ENCODE data around the gene TRIM45.

TRIM45 gene

DNA sequence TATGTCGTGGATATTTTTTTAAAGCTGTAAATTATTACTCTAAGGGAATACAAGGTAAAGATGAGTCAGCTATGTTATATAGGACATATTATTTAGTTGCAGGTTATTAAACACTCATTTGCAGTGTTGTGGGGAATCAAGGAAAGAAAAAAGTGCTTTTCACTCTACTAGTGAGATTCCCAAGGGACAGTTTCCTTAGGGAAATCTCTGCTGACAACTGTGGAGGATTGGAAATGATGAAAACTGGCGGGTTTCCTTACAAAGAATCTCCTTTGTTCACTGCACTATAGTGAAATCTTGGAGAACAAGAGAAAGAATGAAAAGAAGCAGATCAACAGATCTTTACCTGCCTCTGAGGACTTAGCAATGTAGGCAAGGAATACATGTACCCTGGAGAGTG, 24.5 kb upstream of the TRIM45 start:
- H3K4me2 ChIP-seq, result no peak overlapping the region
- no peaks in the 10 kb centered on the region for H3K79me2 ChIP-seq (ENCODE audit: insufficient read depth, low read depth)
- no peaks in the 10 kb centered on the region for H3K36me3 ChIP-seq (ENCODE audit: insufficient read depth)
- no peaks in the 10 kb centered on the region for H3K27me3 ChIP-seq (ENCODE audit: insufficient read depth, low read depth)
- no peak overlapping the region for H3K4me3 ChIP-seq (IDR thresholded peaks at IDR 0.05; ENCODE audit: insufficient read depth, low read depth, low read length)
- H3K27ac ChIP-seq, result no peak overlapping the region
- TF ChIP-seq, protein P1, sequence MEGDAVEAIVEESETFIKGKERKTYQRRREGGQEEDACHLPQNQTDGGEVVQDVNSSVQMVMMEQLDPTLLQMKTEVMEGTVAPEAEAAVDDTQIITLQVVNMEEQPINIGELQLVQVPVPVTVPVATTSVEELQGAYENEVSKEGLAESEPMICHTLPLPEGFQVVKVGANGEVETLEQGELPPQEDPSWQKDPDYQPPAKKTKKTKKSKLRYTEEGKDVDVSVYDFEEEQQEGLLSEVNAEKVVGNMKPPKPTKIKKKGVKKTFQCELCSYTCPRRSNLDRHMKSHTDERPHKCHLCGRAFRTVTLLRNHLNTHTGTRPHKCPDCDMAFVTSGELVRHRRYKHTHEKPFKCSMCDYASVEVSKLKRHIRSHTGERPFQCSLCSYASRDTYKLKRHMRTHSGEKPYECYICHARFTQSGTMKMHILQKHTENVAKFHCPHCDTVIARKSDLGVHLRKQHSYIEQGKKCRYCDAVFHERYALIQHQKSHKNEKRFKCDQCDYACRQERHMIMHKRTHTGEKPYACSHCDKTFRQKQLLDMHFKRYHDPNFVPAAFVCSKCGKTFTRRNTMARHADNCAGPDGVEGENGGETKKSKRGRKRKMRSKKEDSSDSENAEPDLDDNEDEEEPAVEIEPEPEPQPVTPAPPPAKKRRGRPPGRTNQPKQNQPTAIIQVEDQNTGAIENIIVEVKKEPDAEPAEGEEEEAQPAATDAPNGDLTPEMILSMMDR (conservative IDR thresholded peaks at IDR 0.05; ENCODE audit: low read depth, low read length), result no peak
- no peak overlapping the region for H2AFZ ChIP-seq (ENCODE audit: low read depth)
- no peak overlapping the region for H3K9ac ChIP-seq
- no peaks in the 10 kb centered on the region for H4K20me1 ChIP-seq (ENCODE audit: insufficient read depth)
- no peaks in the 10 kb centered on the region for H3K4me1 ChIP-seq (ENCODE audit: low read depth, poor library complexity, severe bottlenecking)

DNA sequence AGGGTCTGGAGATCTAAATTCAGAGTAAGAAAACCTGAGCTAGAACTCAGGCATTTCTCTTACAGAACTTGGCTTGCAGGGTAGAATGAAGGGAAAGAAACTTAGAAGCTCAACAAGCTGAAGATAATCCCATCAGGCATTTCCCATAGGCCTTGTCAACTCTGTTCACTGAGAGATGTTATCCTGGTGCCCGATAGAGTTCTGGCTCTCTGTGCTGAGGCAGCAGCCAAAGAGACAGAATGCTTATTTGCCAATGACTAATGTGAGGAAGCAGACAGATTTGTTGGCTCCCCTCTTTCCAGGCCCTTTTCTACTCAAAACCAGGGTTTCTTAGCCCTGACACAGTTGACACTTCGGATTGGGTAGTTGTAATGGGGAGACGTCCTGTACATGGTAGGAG, 22.3 kb upstream of the TRIM45 start:
- Histone ChIP-seq H3K4me2 (no peak overlapping the region), H3K4me1 (ENCODE audit: low read depth, poor library complexity, severe bottlenecking) (no peaks in the 10 kb centered on the region), H3K27ac (no peak overlapping the region), H3K36me3 (ENCODE audit: insufficient read depth) (no peaks in the 10 kb centered on the region), H3K79me2 (ENCODE audit: insufficient read depth, low read depth) (no peaks in the 10 kb centered on the region), H3K4me3 (IDR thresholded peaks at IDR 0.05; ENCODE audit: insufficient read depth, low read depth, low read length) (no peak overlapping the region), H3K9ac (no peak overlapping the region), H3K27me3 (ENCODE audit: insufficient read depth, low read depth) (no peaks in the 10 kb centered on the region), H2AFZ (ENCODE audit: low read depth) (no peak overlapping the region), H4K20me1 (ENCODE audit: insufficient read depth) (no peaks in the 10 kb centered on the region)
- TF ChIP-seq, protein P1 (conservative IDR thresholded peaks at IDR 0.05; ENCODE audit: low read depth, low read length), result no peak

DNA sequence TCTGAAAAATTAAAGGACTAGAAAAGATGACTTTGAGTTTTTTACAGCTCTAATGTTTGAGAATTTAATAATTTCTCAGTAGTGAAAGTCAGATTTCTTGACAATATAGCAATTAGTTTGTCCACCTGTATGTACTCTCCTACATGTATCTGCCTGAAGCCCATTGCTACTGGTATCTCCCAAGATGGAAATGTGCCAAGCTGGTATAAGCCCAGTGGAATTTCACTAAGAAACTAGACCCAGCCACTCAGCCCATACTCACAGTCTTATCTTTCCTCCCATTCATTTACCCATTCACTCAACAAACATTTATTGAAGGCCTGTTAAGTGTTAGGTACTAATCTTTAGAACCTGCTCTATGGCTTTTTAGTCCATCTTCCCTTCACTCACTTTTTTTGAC, 21.6 kb upstream of the TRIM45 start:
- TF ChIP-seq, protein P1 (conservative IDR thresholded peaks at IDR 0.05; ENCODE audit: low read depth, low read length), result no peak
- Histone ChIP-seq H3K27me3 (ENCODE audit: insufficient read depth, low read depth) (no peaks in the 10 kb centered on the region), H4K20me1 (ENCODE audit: insufficient read depth) (no peaks in the 10 kb centered on the region), H3K79me2 (ENCODE audit: insufficient read depth, low read depth) (no peaks in the 10 kb centered on the region), H3K4me3 (IDR thresholded peaks at IDR 0.05; ENCODE audit: insufficient read depth, low read depth, low read length) (no peak overlapping the region), H3K4me2 (no peak overlapping the region), H3K4me1 (ENCODE audit: low read depth, poor library complexity, severe bottlenecking) (no peaks in the 10 kb centered on the region), H2AFZ (ENCODE audit: low read depth) (no peak overlapping the region), H3K36me3 (ENCODE audit: insufficient read depth) (no peaks in the 10 kb centered on the region), H3K9ac (no peak overlapping the region), H3K27ac (no peak overlapping the region)

DNA sequence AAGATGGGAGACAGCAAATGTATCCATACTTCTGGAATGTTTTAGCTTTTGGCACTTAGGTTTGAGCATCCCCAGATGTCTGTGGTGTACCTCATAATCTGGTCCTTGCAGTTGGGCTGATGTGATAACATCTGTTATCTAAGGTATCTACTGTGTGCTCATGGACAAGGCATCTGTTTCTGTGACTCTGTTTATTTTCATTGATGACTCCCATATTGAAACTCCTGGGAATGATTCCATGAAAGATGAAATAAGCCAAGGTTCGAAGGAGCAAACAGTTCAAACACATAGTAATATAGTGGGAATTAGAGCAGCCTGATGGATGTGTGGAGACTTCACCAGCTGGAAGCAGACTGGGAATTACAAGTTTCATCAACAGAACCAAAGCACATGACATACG, 20.7 kb upstream of the TRIM45 start:
- H3K4me1 ChIP-seq (ENCODE audit: low read depth, poor library complexity, severe bottlenecking), result no peaks in the 10 kb centered on the region
- H3K4me2 ChIP-seq, result no peak overlapping the region
- H3K27ac ChIP-seq, result no peak overlapping the region
- H3K27me3 ChIP-seq (ENCODE audit: insufficient read depth, low read depth), result no peaks in the 10 kb centered on the region
- H3K79me2 ChIP-seq (ENCODE audit: insufficient read depth, low read depth), result no peaks in the 10 kb centered on the region
- no peak overlapping the region for H3K9ac ChIP-seq
- no peak overlapping the region for H3K4me3 ChIP-seq (IDR thresholded peaks at IDR 0.05; ENCODE audit: insufficient read depth, low read depth, low read length)
- H4K20me1 ChIP-seq (ENCODE audit: insufficient read depth), result no peaks in the 10 kb centered on the region
- TF ChIP-seq, protein P1 (conservative IDR thresholded peaks at IDR 0.05; ENCODE audit: low read depth, low read length), result no peak
- no peaks in the 10 kb centered on the region for H3K36me3 ChIP-seq (ENCODE audit: insufficient read depth)
- H2AFZ ChIP-seq (ENCODE audit: low read depth), result no peak overlapping the region

DNA sequence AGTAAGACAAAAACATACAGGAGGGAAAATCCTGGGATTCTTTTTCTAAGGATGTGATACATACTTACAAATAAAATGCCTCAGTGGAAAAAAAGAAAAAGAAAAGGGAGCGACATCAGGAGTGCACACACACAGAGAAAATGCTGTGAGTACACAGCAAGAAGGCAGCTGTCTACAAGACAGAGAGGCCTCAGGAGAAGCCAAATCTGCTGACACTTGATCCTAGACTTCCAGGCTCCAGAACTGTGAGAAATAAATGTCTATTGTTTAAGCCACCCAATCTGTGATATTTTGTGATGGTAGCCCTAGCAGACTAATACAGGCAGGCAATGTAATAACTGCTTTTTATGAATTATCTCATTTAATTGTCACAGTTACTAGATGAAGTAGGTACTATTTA, 17.0 kb upstream of the TRIM45 start:
- no peak overlapping the region for H2AFZ ChIP-seq (ENCODE audit: low read depth)
- H3K36me3 ChIP-seq (ENCODE audit: insufficient read depth), result no peaks in the 10 kb centered on the region
- H4K20me1 ChIP-seq (ENCODE audit: insufficient read depth), result no peaks in the 10 kb centered on the region
- no peaks in the 10 kb centered on the region for H3K79me2 ChIP-seq (ENCODE audit: insufficient read depth, low read depth)
- no peaks in the 10 kb centered on the region for H3K4me1 ChIP-seq (ENCODE audit: low read depth, poor library complexity, severe bottlenecking)
- no peak overlapping the region for H3K9ac ChIP-seq
- TF ChIP-seq, protein P1 (conservative IDR thresholded peaks at IDR 0.05; ENCODE audit: low read depth, low read length), result no peak
- no peak overlapping the region for H3K27ac ChIP-seq
- no peak overlapping the region for H3K4me3 ChIP-seq (IDR thresholded peaks at IDR 0.05; ENCODE audit: insufficient read depth, low read depth, low read length)
- no peak overlapping the region for H3K4me2 ChIP-seq
- no peaks in the 10 kb centered on the region for H3K27me3 ChIP-seq (ENCODE audit: insufficient read depth, low read depth)
